GM19351 (cell line): ENCODE data around the gene PTPRD.

Experiments
- ATAC-seq: cut with Tn5 transposase; IDR thresholded peaks from one replicate; pipeline ENCODE4 v1.9.1; 2021; ENCODE audit warnings: mild to moderate bottlenecking, moderate library complexity; ENCODE audit not compliant: unreplicated experiment

PTPRD gene

GRCh38 chr9:10204276-10204675, 408.5 kb downstream of the PTPRD start:
- ATAC-seq, result no peak

- no peak for ATAC-seq
These were observed 439.2 kb downstream of the PTPRD start for GRCh38 chr9:10173561-10173960.

GRCh38 chr9:10172476-10172875, 440.3 kb downstream of the PTPRD start:
- ATAC-seq, result no peak

GRCh38 chr9:10168241-10168640, 444.6 kb downstream of the PTPRD start:
- ATAC-seq, result no peak

GRCh38 chr9:10148796-10149195, 464.0 kb downstream of the PTPRD start:
- no peak for ATAC-seq

GRCh38 chr9:10146517-10147331, 466.1 kb downstream of the PTPRD start:
- ATAC-seq, result no peak

- no peak for ATAC-seq
These were observed 468.4 kb downstream of the PTPRD start for GRCh38 chr9:10144355-10144754.

GRCh38 chr9:10135553-10135952, 477.2 kb downstream of the PTPRD start:
- no peak for ATAC-seq

GRCh38 chr9:10134266-10134665, 478.5 kb downstream of the PTPRD start:
- no peak for ATAC-seq

- ATAC-seq, result no peak
These were observed 482.6 kb downstream of the PTPRD start for GRCh38 chr9:10130061-10130675.

- no peak for ATAC-seq
These were observed 484.9 kb downstream of the PTPRD start for GRCh38 chr9:10127867-10128266.

- ATAC-seq, result no peak
These were observed 500.0 kb downstream of the PTPRD start for GRCh38 chr9:10112798-10113197.

- no peak for ATAC-seq
These were observed 500.7 kb downstream of the PTPRD start for GRCh38 chr9:10112070-10112469.

GRCh38 chr9:10108815-10109214, 504.0 kb downstream of the PTPRD start:
- no peak for ATAC-seq

- no peak for ATAC-seq
These were observed 508.0 kb downstream of the PTPRD start for GRCh38 chr9:10104774-10105173.

GRCh38 chr9:10095208-10095607, 517.6 kb downstream of the PTPRD start:
- no peak for ATAC-seq

GRCh38 chr9:10094563-10094962, 518.2 kb downstream of the PTPRD start:
- no peak for ATAC-seq

GRCh38 chr9:10080012-10080411, 532.8 kb downstream of the PTPRD start:
- no peak for ATAC-seq

- no peak for ATAC-seq
These were observed 533.4 kb downstream of the PTPRD start for GRCh38 chr9:10079284-10079964.

GRCh38 chr9:10071579-10071978, 541.2 kb downstream of the PTPRD start:
- ATAC-seq, result no peak

- no peak for ATAC-seq
These were observed 550.0 kb downstream of the PTPRD start for GRCh38 chr9:10062629-10063395.
